SJSA1 (cell line): ENCODE measurements around the gene ADM5. TPM values are rescaled to one million over a fixed set of nuclear protein-coding genes. Genes with fewer than 3 reads are reported as not detected.
"Not testable (repeated sequence)": the region's sequence is repeated elsewhere in the genome, so short reads cannot be mapped to it uniquely, and the experiment has no call there.

Experiments
- DNase-seq, 2 experiments: peaks; one replicate each; pipeline ENCODE4 v3.0.0-alpha.2; 2015 to 2020; ENCODE audit warnings: low spot score in 2 of 2, low read depth in 1 of 2
- H3K27ac ChIP-seq: fragments of 250-450 bp; sonication (Bioruptor Pico); 2 replicates; pipeline ENCODE4 v1.5.1; 2020; ENCODE audit warnings: mild to moderate bottlenecking, moderate library complexity
- H3K27me3 ChIP-seq: fragments of 250-450 bp; sonication (Bioruptor Pico); replicated peaks from 2 replicates; pipeline ENCODE4 v1.5.1; 2020; ENCODE audit warnings: mild to moderate bottlenecking, moderate library complexity
- H3K36me3 ChIP-seq: fragments of 250-450 bp; sonication (Bioruptor Pico); 2 replicates; pipeline ENCODE4 v1.5.1; 2020; ENCODE audit warnings: mild to moderate bottlenecking
- H3K4me1 ChIP-seq: fragments of 250-450 bp; sonication (Bioruptor Pico); replicated peaks from 2 replicates; pipeline ENCODE4 v1.6.1; 2021; ENCODE audit warnings: mild to moderate bottlenecking
- H3K4me3 ChIP-seq: fragments of 250-450 bp; sonication (Bioruptor Pico); 2 replicates; pipeline ENCODE4 v1.5.1; 2020; ENCODE audit warnings: mild to moderate bottlenecking
- H3K9me3 ChIP-seq: fragments of 250-450 bp; sonication (Bioruptor Pico); replicated peaks from 2 replicates; pipeline ENCODE4 v1.5.1; 2020; ENCODE audit warnings: mild to moderate bottlenecking
- total RNA-seq: library from RNA; depleted of rRNA; stranded (reverse); fragments of >200 nt; shearing (Covaris generic); gene quantifications from 2 replicates; pipeline ENCODE4 v1.2.3, GENCODE V29; 2014; rRNA removed

ADM5 gene
- total RNA-seq, 1 experiment from 2014 or later: 0.58 TPM

- Histone ChIP-seq H3K27ac (no peak overlapping the region), H3K9me3 (0 out of 2 replicates have a peak, but pooled peaks cover 2% of the 10 kb centered on the region), H3K4me1 (peaks cover 4% of the 10 kb centered on the region; the same call in 1 of the 2 replicates), H3K27me3 (no peaks in the 10 kb centered on the region), H3K36me3 (no peaks in the 10 kb centered on the region), H3K4me3 (no peak overlapping the region)
- DNase-seq: no peak
Observed at GRCh38 chr19:49716154-49716553, 26.8 kb downstream of the ADM5 start.

GRCh38 chr19:49718511-49718910, 29.1 kb downstream of the ADM5 start:
- 0 out of 2 replicates have a peak, but pooled peaks cover 2% of the 10 kb centered on the region for H3K9me3 ChIP-seq
- no peak overlapping the region for H3K4me3 ChIP-seq
- H3K36me3 ChIP-seq: no peaks in the 10 kb centered on the region
- no peak overlapping the region for H3K27ac ChIP-seq
- DNase-seq: no peak
- H3K27me3 ChIP-seq: no peaks in the 10 kb centered on the region
- H3K4me1 ChIP-seq: peaks cover 4% of the 10 kb centered on the region; the same call in 1 of the 2 replicates

- Histone ChIP-seq H3K27ac (no peak overlapping the region), H3K27me3 (no peaks in the 10 kb centered on the region), H3K4me3 (no peak overlapping the region), H3K9me3 (0 out of 2 replicates have a peak, but pooled peaks cover 2% of the 10 kb centered on the region), H3K36me3 (no peaks in the 10 kb centered on the region), H3K4me1 (peaks cover 7% of the 10 kb centered on the region; the same call in 1 of the 2 replicates)
- DNase-seq: no peak
Observed at GRCh38 chr19:49718991-49719390, 29.6 kb downstream of the ADM5 start.

- not testable (repeated sequence) for H3K27ac ChIP-seq, H3K36me3 ChIP-seq, DNase-seq, H3K27me3 ChIP-seq, H3K4me1 ChIP-seq, H3K4me3 ChIP-seq, H3K9me3 ChIP-seq
Observed at GRCh38 chr19:49719420-49719819, 30.0 kb downstream of the ADM5 start.

- no peak for DNase-seq
- H3K4me3 ChIP-seq: no peak overlapping the region
- no peaks in the 10 kb centered on the region for H3K9me3 ChIP-seq
- no peaks in the 10 kb centered on the region for H3K36me3 ChIP-seq
- H3K4me1 ChIP-seq: peaks cover 7% of the 10 kb centered on the region
- no peaks in the 10 kb centered on the region for H3K27me3 ChIP-seq
- no peak overlapping the region for H3K27ac ChIP-seq
Observed at GRCh38 chr19:49727217-49728030, 38.0 kb downstream of the ADM5 start.

- Histone ChIP-seq H3K27me3 (no peaks in the 10 kb centered on the region), H3K4me1 (no peaks in the 10 kb centered on the region), H3K36me3 (no peaks in the 10 kb centered on the region), H3K27ac (no peak overlapping the region), H3K4me3 (no peak overlapping the region), H3K9me3 (0 out of 2 replicates have a peak, but pooled peaks cover 4% of the 10 kb centered on the region)
- DNase-seq: no peak
Observed at GRCh38 chr19:49730166-49730565, 40.8 kb downstream of the ADM5 start.

GRCh38 chr19:49738268-49738667, 48.9 kb downstream of the ADM5 start:
- Histone ChIP-seq H3K4me1 (no peaks in the 10 kb centered on the region), H3K27me3 (no peaks in the 10 kb centered on the region), H3K36me3 (no peaks in the 10 kb centered on the region), H3K4me3 (no peak overlapping the region), H3K9me3 (no peaks in the 10 kb centered on the region), H3K27ac (no peak overlapping the region)
- no peak for DNase-seq

GRCh38 chr19:49739098-49739497, 49.7 kb downstream of the ADM5 start:
- Histone ChIP-seq H3K27ac (no peak overlapping the region), H3K27me3 (no peaks in the 10 kb centered on the region), H3K4me3 (no peak overlapping the region), H3K4me1 (no peaks in the 10 kb centered on the region), H3K9me3 (no peaks in the 10 kb centered on the region), H3K36me3 (no peaks in the 10 kb centered on the region)
- no peak for DNase-seq

GRCh38 chr19:49739933-49740332, 50.5 kb downstream of the ADM5 start:
- Histone ChIP-seq H3K4me1 (no peaks in the 10 kb centered on the region), H3K27me3 (no peaks in the 10 kb centered on the region), H3K9me3 (no peaks in the 10 kb centered on the region), H3K27ac (no peak overlapping the region), H3K36me3 (no peaks in the 10 kb centered on the region), H3K4me3 (no peak overlapping the region)
- no peak for DNase-seq

Other genes starting within 250 kb of the ADM5 start
- gene SLC17A7, start 248.1 kb upstream of the ADM5 start, total RNA-seq: not detected in 2 replicates
- gene PIH1D1, start 237.8 kb upstream of the ADM5 start, total RNA-seq: 78.2 and 111 TPM in 2 replicates
- gene ALDH16A1, start 236.4 kb upstream of the ADM5 start, total RNA-seq: 37.5 and 52.9 TPM in 2 replicates
- gene FLT3LG, start 215.4 kb upstream of the ADM5 start, total RNA-seq: 0.95 TPM in 1 of 2 replicates, not detected in the other
- gene RPL13A, start 202.0 kb upstream of the ADM5 start, total RNA-seq: 1,714 and 2,572 TPM in 2 replicates
- gene RPS11, start 193.2 kb upstream of the ADM5 start, total RNA-seq: 2,318 and 2,803 TPM in 2 replicates
- gene FCGRT, start 176.9 kb upstream of the ADM5 start, total RNA-seq: 11.8 and 21.5 TPM in 2 replicates
- gene RCN3, start 161.6 kb upstream of the ADM5 start, total RNA-seq: 55.5 and 61.2 TPM in 2 replicates
- 129 and 140 TPM in 2 replicates for gene NOSIP, start 109.0 kb upstream of the ADM5 start, total RNA-seq
- gene PRRG2, start 108.3 kb upstream of the ADM5 start, total RNA-seq: not detected in 2 replicates
- 0.66 and 2.6 TPM in 2 replicates for gene PRR12, start 98.4 kb upstream of the ADM5 start, total RNA-seq
- 8.1 and 30.6 TPM in 2 replicates for gene RRAS, start 49.5 kb upstream of the ADM5 start, total RNA-seq
- 23.2 and 27.3 TPM in 2 replicates for gene SCAF1, start 47.4 kb upstream of the ADM5 start, total RNA-seq
- gene IRF3, start 23.7 kb upstream of the ADM5 start, total RNA-seq: 56.9 and 61.4 TPM in 2 replicates
- 9.5 and 16.2 TPM in 2 replicates for gene BCL2L12, start 23.7 kb upstream of the ADM5 start, total RNA-seq
- 208 and 421 TPM in 2 replicates for gene PRMT1, start 12.3 kb upstream of the ADM5 start, total RNA-seq
- 0.05 TPM in 1 of 2 replicates, not detected in the other for gene CPT1C, start 1.5 kb downstream of the ADM5 start, total RNA-seq
- gene TSKS, start 73.7 kb downstream of the ADM5 start, total RNA-seq: not detected in 2 replicates
- 87.8 and 103 TPM in 2 replicates for gene AP2A1, start 77.4 kb downstream of the ADM5 start, total RNA-seq
- gene FUZ, start 123.7 kb downstream of the ADM5 start, total RNA-seq: 3.4 and 10.0 TPM in 2 replicates
- 13.2 and 14.6 TPM in 2 replicates for gene MED25, start 128.7 kb downstream of the ADM5 start, total RNA-seq
- gene PTOV1, start 161.6 kb downstream of the ADM5 start, total RNA-seq: 65.8 and 98.0 TPM in 2 replicates
- gene PNKP, start 178.0 kb downstream of the ADM5 start, total RNA-seq: 19.6 and 35.0 TPM in 2 replicates
- 2.5 and 8.8 TPM in 2 replicates for gene AKT1S1, start 187.8 kb downstream of the ADM5 start, total RNA-seq
- 2.2 and 3.9 TPM in 2 replicates for gene TBC1D17, start 188.1 kb downstream of the ADM5 start, total RNA-seq
- gene IL4I1, start 207.3 kb downstream of the ADM5 start, total RNA-seq: 0.18 TPM in 1 of 2 replicates, not detected in the other
- gene ATF5, start 239.6 kb downstream of the ADM5 start, total RNA-seq: 14.8 and 19.9 TPM in 2 replicates
- gene NUP62, start 239.9 kb downstream of the ADM5 start, total RNA-seq: 64.8 and 80.3 TPM in 2 replicates